ENCODE data around the gene TEKTIP1.
"Not testable (repeated sequence)": the region's sequence is repeated elsewhere in the genome, so short reads cannot be mapped to it uniquely, and the experiment has no call there.

TEKTIP1 gene

DNA sequence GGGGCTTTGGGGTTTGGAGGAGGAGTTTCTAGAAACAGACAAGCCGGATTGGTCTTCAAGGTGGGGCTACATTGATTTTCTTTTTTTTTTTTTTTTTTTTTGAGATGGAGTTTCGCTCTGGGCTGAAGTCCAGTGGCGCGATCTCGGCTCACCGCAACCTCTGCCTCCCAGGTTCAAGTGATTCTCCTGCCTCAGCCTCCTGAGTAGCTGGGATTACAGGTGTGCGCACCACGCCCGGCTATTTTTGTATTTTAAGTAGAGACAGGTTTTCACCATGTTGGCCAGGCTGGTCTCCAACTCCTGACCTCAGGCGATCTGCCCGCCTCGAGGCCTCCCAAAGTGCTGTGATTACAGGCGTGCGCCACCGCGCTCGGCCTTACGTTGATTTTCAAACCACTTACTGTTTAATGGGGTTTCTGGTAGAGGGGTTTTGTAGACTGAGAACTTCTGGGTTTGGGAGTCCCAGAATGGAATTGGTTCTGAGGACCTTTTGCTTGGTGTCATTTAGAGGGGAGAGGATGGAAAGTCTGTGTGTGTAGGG lies 30.8 kb upstream of the TEKTIP1 start:
- DNase-seq: not testable (repeated sequence)

DNA sequence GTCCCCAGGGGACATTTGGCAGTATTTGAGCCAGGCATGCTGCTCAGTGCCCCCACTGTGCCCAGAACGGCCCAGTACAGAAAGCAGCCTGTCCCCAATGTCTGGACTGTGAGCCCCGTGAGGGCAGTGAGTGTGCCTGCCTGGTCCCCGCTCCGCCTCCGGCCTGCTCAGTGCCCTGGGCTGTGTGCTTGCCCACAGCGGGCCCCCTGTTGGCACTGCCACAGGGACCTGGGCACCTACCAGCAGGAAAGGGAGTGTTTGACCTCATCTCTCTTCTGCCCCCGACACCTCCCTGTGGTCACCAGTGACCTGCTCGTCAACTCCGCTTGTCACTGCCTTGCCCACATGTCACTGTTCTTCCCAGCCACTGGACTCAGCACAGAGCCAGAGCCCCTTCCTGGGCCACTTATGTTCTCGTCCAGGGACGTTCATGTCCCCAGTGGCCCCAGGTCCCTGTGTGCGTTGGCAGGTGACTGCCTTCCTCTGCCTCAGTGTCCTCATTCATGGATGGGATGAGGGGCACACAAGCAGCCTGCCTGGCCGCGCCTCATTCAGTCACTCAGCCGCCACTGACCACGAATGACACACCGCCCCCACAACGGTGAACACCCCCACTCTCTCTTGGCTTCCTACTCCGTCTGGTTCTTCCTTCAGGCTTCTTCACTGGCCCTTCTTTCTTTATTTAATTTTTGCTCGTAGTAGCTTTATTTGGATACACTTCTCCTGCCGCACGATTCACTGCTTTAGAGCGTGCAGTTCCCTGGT lies 30.0 kb upstream of the TEKTIP1 start:
- no peak for DNase-seq

DNA sequence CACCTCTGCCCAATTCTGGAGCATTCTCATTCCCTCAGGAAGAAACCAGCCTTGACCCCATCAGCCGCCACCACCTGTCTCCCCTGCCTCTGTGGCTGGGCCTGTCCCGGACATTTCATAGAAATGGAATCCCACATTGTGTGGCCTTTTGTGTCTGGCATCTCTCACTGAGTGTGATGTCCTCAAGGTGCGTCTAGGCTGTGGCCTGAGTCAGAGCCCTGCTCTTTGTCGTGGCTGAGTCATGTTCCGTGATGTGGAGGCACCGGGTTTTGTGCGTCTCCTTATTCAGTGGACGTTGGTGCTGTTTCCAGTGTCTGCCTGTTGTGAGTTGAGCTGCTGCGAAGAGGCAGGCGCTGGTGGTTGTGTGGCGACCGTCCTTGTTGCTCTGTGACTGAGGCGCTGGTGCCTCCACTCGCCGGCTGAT lies 29.4 kb upstream of the TEKTIP1 start:
- DNase-seq: no peak

DNA sequence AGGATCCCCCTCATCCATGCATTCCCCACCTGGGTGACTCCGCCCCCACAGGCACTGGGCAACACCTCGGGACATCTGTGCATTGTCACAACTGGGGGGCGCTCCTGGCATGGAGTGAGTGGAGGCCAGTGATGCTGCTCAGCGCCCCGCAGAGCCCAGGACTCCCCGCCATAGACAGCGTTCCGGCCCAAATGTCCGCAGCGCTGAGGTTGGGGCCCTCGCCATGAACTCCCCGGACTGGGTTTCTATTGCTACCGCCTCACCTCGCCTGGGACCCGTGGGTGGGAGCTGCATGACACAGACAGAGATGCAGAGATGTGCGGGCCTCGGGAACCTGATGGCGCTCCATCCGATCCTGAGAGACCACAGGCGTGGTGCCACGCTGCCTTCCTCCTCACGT lies 28.2 kb upstream of the TEKTIP1 start:
- no peak for DNase-seq

DNA sequence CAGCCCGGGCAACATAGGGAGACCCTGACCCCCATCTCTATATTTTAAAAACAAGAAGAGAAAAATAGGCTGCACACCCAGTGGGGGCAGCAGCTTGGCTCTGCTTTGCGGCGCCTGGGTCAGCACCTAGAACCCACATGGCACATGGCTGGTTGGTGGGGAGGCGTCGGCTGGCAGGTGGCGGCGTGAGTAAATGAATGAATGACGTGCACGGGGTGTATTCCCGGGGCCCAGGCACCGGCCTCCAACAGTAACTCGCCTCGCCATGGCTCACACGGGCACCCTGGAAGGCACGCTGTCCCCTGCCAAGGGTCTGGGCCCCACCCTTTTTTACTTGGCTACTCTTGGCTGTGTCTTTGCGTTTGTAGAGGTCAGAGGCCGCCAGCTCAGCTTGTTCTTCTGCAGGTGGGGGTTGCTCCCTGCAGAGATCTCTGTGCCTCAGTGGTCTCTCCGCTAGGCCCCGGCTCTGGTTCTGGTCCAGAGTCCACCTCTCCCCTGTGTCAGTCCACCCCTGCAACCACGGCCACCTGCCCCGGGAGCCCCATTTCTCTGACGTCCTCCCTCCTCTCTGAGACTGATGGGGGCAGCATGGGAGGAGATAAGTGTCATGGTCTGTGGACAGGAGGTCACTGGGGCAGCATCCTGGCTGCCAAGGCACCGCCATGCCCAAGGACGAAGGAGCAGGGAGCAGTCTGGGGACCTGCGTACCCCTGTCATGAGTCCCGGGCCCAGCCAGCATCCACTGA lies 27.3 kb upstream of the TEKTIP1 start:
- no peak for DNase-seq

DNA sequence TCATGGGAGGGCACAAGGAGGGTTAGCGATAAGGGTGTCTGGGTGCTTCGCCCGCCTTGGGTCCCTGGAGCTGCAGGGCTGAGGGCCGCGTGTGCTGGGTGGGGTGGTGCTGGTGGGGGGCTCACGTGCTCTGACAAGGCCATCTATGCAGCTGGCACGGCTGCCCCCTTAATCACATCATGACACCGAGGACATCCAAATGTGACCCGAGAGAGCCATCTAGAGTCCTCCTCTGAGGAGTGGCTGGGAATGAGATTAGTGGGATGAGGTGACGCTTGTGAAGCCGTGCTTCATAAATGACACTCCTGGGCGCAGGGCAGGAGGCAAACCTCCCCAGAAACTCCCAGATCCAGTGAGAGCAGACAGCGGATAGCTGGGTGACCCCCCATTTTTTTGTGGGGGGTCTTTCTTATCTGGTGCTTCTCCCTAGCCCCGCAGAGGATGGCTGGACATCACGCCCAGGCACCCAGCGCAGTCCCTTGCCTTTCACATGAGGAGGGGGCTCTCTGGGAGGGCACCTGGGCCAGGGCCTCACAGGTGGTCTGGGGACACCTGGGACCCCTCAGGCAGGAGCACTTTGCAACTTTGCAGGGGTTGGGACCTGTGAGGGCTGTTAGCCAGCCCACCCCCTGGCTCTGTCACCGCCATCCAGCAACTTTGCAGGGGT lies 26.3 kb upstream of the TEKTIP1 start:
- no peak for DNase-seq

DNA sequence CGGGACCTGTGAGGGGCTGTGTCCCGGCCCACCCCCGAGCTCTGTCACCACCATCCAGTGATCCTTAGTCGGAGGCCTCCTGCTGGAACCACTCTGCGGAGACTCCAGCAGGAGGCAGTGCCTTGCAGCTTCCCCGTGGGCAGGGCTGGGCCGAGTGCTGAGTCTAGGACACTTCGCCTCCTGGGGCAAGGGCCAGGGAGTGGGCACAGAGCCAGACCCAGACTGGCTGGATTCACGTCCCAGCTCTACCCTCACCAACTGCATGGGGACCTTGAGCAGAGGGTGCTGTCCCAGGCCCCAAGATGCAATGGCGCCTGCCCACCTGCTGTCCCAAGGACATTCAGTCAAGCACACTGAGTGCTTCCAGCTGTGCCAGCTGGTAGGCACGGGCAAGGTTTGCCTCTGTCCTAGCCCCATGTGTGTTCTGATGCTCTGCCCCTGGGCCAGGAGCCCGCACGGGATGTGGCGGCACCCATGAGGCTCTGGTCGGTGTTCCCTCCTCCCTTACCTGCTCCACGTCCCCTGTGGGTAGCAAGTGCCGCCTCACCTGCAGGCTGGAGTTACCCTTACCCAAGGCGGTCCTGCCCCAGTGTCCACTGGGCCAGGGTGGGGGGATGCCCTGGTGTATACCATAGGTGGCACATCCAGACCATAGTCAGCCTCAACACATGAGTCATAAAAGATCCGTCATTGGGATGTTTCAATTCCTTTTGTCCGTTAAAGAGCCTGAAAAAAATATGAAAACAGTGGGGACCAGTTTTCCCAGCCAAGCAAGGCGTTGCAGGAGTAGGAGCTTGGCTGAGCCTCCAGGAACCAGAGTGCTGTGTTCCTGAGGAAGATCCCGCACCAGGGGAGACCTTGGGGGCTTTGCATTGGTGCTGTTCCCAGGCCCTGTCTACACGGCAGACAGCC lies 25.5 kb upstream of the TEKTIP1 start:
- no peak for DNase-seq

DNA sequence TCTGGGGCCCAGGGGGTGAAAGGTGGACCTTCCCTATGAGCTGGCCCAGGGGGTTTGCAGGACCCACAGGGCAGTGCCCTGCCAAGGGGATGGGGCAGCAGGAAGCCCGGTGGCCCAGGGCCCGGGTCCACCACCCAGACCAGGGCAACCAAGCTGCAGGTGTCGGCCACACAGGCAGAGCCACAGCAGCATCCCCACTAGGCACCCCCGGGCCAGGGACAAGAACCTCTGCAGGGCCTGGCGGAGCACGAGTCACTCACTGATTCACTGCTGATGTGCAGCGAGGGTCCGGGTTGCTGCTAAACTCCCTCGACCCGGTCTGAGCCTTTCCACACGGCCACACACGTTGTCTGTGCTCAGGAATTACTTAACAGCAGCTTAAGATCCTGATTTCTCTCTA lies 24.0 kb upstream of the TEKTIP1 start:
- no peak for DNase-seq

DNA sequence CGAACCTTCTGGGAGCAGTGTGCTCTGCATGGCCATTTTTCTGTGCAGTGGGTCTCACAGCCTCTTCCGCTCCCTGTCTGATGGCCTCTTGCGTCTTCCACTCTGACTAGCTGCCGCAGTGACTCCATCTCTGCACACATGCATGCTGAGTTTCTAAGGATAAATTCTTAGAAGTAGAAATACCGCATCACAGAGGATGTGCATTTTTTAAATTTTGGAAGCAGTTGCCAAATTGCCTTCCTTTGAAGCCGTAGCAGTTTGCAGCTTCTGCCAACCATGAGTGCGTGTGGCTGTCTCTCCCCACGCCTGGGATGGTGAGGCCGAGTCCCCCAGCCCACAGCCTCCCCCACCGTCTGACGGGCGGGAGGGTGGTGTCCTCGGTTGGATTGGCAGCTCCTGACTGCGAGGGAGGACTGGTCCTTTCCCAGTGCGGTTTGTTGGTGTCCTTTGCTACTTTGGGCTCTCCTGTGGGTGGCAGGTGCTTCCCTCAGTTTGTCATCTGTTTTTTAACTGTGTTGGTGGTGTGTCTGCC lies 23.0 kb upstream of the TEKTIP1 start:
- no peak for DNase-seq

DNA sequence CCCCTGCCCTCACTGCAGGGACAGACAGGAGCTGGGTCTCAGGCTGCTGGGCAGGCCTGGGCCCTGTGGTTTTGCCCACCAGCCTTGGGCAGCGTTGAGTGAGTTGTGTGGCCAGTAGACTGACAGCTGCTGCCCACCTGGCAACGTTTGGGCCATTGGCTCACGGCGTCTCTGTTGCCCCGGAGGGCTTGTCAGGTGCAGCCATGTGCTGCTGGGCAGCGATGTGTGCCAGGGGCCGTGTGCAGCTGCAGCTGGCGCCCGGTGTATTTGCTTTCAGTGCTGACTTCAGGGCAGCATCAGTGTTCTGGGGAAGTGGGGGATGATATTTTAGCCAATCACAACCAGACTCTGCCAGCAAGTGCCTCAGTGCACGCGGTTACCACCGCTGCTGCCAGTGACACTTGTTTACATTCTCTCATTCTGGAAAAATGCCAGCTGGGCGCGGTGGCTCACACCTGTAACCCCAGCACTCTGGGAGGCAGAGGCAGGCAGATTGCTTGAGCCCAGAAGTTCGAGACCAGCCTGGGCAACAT lies 22.2 kb upstream of the TEKTIP1 start:
- DNase-seq: no peak

DNA sequence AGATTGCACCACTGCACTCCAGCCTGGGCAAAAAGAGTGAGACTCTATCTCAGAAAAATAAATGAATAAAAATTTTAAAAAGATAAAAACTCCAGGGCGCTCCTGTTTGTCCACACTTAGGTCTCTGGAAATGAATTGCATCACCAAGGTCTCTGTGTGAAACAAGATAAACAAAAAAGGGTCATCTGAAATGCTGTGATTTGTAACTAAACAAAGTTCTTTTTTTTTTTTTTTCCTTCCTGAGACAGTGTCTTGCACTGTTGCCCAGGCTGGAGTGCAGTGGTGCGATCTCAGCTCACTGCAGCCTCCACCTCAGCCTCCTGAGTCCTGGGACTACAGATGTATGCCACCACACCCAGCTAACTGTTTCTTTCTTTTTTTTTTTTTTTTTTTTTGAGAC lies 21.3 kb upstream of the TEKTIP1 start:
- DNase-seq: no peak

DNA sequence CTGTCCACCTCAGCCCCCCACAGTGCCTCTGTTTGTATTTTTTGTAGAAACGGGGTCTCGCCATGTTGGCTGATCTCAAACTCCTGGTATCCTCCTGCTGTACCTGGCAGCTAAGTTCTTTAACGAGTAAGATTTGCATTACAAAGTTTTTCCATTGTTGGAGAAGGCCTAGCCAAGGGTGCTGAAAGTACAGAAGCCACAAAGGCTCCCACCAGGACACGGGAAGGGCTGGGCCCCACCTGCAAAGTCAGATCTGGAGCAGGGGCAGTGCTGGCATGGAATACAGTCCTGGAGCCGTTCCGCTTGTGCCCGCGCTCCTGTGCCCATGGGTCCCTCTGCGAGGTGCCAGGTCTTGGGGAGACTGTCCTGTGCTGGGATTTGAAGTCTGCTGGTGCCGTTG lies 20.7 kb upstream of the TEKTIP1 start:
- DNase-seq: no peak

DNA sequence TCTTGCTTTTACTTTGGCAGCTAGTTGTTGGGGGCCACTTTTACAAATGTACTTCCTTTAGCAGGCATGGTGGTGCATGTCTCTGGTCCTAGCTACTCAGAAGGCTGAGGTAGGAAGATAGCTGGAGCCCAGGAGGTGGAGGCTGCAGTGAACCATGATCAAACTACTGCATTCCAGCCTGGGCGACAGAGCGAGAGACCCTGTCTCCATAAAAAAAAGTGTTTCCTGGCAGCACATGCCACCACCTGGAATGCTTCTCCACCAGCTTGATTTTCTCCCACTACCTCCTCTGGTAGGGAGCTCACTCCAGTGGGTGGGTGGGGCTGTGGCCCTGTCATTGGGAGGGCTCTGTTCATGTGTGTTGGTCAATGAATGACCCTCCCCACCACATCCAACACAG lies 20.3 kb upstream of the TEKTIP1 start:
- DNase-seq: no peak

DNA sequence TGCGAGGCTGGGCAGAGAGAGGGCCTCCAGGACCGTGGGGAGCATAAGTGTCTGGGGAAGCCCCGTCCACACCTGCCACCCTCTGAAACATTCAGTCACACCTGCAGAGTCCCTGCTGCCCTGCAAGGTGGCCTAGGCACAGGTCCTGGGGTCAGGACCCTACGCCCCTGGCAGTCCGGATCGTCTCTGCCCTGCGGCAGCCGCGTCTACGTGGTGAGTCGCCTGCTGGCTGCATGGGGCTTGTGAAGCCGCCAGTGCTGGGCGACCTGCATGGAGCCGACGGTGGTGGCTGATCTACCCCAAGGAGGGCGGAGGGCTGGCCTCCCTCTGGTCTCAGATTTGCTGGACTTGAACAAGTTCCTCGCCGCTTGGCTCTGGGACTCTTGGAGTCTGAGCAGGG lies 19.8 kb upstream of the TEKTIP1 start:
- no peak for DNase-seq

DNA sequence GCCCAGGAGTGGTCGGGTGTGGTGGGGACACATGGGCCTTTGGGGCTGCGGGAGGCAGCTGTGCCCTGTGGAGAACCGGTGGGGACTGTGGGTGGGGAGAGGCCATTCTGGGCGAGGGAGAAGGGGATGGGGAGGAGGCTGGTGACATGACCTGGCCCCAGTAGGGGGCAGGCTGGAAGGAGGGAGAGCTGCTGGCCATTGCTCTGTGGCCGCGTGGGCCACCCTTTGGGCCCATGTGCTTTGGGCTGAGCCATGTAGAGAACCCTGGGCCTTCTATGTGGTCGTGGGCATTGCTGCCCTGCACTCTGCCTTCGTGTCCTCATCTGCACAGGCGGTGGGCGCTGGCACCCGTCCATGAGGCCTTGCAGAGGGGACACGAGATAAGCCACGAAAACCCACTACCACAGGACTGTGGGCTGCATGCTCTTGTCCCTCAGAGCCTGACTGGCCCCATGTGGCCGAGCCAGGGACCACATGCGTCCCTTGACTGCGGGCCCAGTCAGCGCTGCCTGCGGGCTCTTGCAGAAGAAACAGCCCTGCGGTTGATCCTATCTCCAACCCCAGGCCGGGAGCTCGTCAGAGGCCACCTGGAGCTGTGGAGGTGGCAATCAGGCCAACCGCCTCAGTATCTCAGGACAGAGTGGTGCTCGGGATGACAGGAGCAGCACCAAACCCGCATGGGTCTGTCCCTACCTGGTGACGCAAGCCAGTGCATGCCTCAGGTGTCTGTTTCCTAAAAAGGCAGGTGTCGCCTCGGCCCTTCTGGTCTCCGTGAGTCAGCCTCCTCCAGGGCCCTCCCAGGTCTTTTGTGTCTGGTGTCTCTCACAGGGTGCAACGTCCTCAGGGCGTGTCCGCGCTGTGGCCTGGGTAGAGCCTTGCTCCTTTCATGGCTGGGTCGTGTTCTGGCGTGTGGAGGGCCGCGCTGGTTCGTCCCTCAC lies 18.5 kb upstream of the TEKTIP1 start:
- no peak for DNase-seq

DNA sequence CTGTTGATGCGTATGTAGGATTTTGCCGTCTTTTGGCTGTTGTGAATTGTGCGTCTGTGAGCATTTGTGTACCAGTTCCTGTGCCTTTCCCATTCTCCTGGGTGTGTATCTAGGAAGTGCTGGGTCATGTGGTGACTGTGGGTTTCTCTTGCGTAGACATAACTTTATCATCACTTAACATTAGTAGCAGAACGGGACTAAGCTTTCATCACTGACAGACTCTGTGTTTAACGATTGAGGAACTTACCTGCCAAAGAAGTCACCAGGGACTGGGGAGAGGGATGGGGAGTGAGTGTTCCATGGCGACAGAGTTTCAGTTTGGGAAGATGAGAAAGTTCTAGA lies 17.9 kb upstream of the TEKTIP1 start:
- DNase-seq: no peak

DNA sequence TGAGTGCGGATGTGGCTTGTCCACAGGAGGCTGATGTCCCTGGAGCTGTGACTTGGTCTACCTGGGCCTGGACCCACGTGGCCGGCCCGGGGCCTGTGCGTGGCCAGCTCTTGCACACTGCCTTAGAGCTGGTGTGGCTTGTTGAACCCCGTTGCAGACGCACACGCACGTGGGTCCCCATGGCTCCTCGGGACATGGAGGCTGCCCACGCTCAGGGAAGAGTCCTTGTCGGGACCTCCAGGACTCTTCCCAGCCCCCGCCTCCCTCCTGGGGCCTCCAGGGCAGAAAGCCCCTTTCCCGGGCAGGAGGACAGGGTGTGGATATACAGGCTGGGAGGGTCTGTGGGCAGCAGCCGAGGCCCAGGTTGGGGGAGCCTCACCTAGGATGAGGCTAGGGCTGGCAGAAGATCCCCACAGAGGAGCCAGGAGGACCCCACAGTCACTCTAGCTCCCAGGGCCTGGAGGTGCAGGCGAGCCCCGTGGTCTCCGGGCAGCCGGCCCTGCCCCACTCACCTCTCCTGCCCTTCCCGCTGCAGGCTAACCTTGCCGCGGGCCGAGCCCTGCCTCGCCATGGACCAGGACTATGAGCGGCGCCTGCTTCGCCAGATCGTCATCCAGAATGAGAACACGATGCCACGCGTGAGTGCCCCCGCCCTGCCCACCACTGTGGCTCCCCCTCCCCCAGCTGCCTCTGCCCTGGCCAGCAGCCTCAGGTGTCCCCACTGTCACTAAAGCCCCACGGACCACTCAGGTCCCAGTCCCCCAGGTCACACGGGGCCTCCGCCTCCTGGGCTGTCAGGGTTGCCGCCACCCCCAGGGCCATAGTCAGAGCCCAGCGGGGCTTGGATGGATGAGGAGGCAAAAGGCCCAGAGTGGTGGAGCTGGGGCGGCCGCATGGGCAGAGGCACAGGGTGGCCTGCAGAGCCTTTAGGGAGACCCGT lies 16.3 kb upstream of the TEKTIP1 start:
- DNase-seq: no peak

DNA sequence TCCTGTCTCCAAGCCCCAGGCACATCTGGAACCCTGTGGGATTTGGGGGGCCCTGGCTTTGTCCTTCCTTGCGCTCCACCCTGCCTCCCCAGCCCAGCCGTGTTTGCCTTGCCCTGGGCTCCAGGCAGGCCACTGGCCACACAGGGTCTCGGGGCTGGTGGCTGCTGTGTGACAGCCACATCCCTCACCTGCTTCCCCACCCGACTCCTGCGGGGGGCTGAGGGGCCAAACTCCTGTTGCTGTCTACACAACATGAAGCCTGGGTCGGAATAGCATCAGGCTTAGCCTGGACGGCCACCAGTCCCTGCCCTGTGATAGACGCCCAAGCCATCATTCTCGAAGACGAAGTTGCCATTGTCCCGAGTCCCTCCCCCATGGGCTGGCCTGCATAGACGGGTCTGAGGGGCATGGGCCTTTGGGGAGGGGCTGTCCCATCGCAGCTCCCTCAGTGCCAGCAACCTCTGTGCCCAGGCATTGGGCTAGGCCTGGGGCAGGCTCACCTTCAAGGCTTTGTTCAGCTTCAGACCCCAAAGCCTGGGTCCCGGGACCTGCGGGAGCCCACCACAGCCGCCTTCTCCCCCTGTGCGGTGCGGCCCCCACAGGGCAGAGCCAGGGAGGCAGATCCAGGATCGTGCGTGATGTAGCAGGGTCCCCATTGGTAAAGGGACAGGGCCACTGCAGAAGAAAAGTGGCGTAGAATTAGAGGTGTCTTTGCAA lies 15.5 kb upstream of the TEKTIP1 start:
- no peak for DNase-seq
